ENCODE measurements around the gene PCDHGB4. TPM values are rescaled to one million over a fixed set of nuclear protein-coding genes. Genes with fewer than 3 reads are reported as not detected.

PCDHGB4 gene
- total and polyA plus RNA-seq, 11 donors: 2.0 to 11.9 (median 6.8) TPM

- Histone ChIP-seq H3K9me3 (peaks cover 0 to 97% (median 47%) of the 10 kb centered on the region in 12 donors), H3K4me3 (peak overlapping the region in 10 of 12 donors; percentile 21 to 61 (median 46)), H3K27me3 (peaks cover 0 to 28% (median 0%) of the 10 kb centered on the region in 9 donors), H3K36me3 (peaks cover 0 to 4% (median 0%) of the 10 kb centered on the region in 9 donors), H3K4me1 (peaks cover 0 to 10% (median 0%) of the 10 kb centered on the region in 12 donors), H3K27ac (peak overlapping the region; percentile 55 to 82 (median 72))
- intact Hi-C loops (cut with DNase I): loop anchor here in 3 of 10 donors (5.0 to 10.0 kb wide), 4 partner anchors 62 to 220 kb away; partner anchors contain the start of genes PCDHGA9 (in 1 of the 3) and PCDHGB6 (in 1 of the 3)
- DNase-seq (no peak), ATAC-seq (peak; percentile 50 to 69 (median 59))
- TF ChIP-seq POLR2A (IDR thresholded peaks at IDR 0.05): no peak
- TF ChIP-seq CTCF (IDR thresholded peaks at IDR 0.05): no peak
- WGBS, 4 donors: 16 to 21% (median 17%) methylated on average over 1 of the region's 1 CpG
Measured at GRCh38 chr5:141342773-141343172, 44.7 kb upstream of the PCDHGB4 start.

DNA sequence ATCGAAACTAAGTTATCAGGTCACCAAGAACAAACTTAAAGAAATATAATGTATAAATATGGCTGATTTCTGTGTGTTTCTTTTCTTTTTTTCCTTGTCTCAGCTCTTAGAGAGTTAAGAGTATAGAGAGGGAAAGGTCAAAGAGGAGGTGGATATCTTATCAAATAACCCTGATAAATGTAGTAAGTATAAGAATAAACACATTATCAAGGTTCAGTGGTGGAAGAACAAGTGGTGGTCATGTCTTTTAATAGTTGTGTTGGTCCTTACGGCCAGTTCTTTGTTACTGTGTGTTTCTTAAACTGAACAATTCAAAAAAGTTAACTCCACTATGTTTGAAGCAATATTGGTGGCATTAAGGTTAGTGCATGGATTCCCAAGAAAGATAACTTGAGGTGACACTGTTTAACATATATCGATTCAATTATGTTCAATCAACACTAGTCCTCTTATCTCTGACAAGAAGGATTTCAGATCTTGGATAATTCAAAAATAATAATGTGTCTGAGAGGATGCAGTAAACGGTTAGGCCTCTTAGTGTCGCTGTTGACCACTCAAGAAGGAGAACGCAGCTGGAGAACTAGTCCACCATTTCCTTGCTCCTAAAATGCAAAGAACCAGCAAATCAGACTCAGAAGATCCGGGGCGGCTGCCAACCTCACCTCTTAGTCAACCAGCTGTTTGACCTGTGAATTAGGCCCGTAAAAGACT is 44.1 kb upstream of the PCDHGB4 start, which contains the start of gene PCDHGA3:
Gene PCDHGA3, plus strand, starts transcription at position 588 of the 711 bp plus-strand sequence. CDS start 205 bp downstream, outside the sequence.
- WGBS, 4 donors: 17 to 22% (median 19%) methylated on average over 9 of the region's 9 CpGs
- TF ChIP-seq POLR2A (IDR thresholded peaks at IDR 0.05) (no peak), CTCF (IDR thresholded peaks at IDR 0.05) (peak; percentile 34 to 61 (median 54))
- peak within 1 kb of the TSS; percentile 57 to 82 (median 72) for H3K27ac ChIP-seq
- peaks cover 0 to 7% (median 0%) of the 10 kb centered on the region in 9 donors for H3K36me3 ChIP-seq
- DNase-seq (peak in 2 of 5 donors; percentile 46 to 56), ATAC-seq (peak; percentile 58 to 63 (median 62))
- H3K9me3 ChIP-seq: peaks cover 0 to 97% (median 46%) of the 10 kb centered on the region in 12 donors
- peaks cover 0 to 28% (median 0%) of the 10 kb centered on the region in 9 donors for H3K27me3 ChIP-seq
- H3K4me1 ChIP-seq: peaks cover 0 to 8% (median 0%) of the 10 kb centered on the region in 12 donors
- peak within 1 kb of the TSS in 11 of 12 donors; percentile 32 to 64 (median 50) for H3K4me3 ChIP-seq
- intact Hi-C loops (cut with DNase I): loop anchor here in 3 of 10 donors (5.0 to 10.0 kb wide), 4 partner anchors 61 to 219 kb away; partner anchors contain the start of genes PCDHGA9 (in 1 of the 3) and PCDHGB6 (in 1 of the 3)

DNA sequence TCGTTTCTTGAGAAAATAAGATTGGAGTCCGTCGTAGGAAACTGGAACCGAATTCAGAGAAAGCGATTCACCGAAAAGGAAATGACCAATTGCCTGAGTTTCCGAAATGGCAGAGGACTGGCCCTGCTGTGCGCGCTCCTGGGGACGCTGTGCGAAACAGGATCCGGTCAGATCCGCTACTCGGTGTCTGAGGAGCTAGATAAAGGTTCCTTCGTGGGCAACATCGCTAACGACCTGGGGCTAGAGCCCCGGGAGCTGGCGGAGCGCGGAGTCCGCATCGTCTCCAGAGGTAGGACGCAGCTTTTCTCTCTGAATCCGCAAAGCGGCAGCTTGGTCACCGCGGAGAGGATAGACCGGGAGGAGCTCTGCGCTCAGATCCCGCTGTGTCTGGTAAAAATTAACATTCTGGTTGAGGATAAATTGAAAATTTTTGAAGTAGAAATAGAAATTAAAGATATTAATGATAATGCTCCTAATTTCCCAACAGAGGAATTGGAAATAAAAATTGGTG is 43.5 kb upstream of the PCDHGB4 start:
- Histone ChIP-seq H3K9me3 (peaks cover 0 to 97% (median 43%) of the 10 kb centered on the region in 12 donors), H3K27ac (peak overlapping the region; percentile 55 to 82 (median 72)), H3K4me1 (peaks cover 0 to 8% (median 0%) of the 10 kb centered on the region in 12 donors), H3K27me3 (peaks cover 0 to 25% (median 0%) of the 10 kb centered on the region in 9 donors), H3K36me3 (peaks cover 0 to 7% (median 0%) of the 10 kb centered on the region in 9 donors), H3K4me3 (peak overlapping the region in 11 of 12 donors; percentile 32 to 64 (median 50))
- no peak for TF ChIP-seq CTCF (IDR thresholded peaks at IDR 0.05)
- no peak for TF ChIP-seq POLR2A (IDR thresholded peaks at IDR 0.05)
- DNase-seq (no peak), ATAC-seq (peak in 3 of 4 donors; percentile 13 to 46 (median 35))
- intact Hi-C loops (cut with DNase I): loop anchor here in 3 of 10 donors (5.0 to 10.0 kb wide), 4 partner anchors 61 to 218 kb away; partner anchors contain the start of genes PCDHGA9 (in 1 of the 3) and PCDHGB6 (in 1 of the 3)
- 18 to 22% (median 20%) methylated on average over 28 to 31 of the region's 31 CpGs for WGBS, 4 donors

All from heart left ventricle (tissue), 16 donors.